Measurements from ENCODE around the gene LCN1. TPM values are rescaled to one million over a fixed set of nuclear protein-coding genes. Genes with fewer than 3 reads are reported as not detected.

The LCN1 gene
- total and polyA plus RNA-seq, 2 experiments from 2014 or later = not detected

DNA sequence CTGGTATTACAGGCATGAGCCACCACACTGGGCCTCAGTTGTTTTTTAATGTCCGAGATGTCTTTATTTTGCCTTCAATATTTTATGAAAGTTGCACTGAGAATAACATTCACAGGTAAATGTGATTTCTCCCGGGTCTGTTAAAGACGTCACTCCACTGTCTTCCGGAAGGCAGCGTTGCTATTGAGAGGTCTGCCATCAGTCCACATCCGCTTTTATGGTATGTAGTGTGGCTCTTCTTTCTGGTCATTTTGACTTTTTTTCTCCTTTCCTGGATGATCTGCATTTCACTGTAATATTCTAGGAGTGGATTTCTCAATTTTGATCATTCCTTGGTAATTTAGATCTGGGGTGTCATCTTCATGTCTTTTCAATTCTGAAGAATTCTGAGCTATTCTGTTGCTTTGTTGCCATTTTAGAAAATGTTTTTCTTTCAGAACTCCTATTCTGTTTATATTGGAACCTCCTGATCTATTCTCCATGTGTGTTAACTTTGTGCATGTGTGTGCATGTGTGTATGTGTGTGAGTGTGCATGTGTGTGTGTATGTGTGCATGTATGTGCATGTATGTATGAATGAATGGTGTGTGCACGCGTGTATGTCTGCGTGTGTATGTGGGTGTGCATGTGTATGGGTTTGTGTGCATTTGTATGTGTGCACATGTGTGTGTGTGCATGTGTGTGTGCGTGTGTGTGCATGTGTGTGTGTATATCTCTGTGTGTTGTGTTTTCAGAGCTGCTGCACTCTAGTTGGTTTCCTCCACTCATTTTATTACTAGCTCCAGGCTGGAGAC is 1.9 kb upstream of the LCN1 start:
- Histone ChIP-seq H2AFZ (no peak overlapping the region), H3K79me2 (ENCODE audit: insufficient read depth) (no peaks in the 10 kb centered on the region), H3K9me2 (ENCODE audit: insufficient read depth) (no peaks in the 10 kb centered on the region), H3K36me3 (ENCODE audit: low read depth) (no peaks in the 10 kb centered on the region), H3K4me2 (ENCODE audit: unreplicated experiment) (no peak overlapping the region), H3F3A (ENCODE audit: insufficient read depth) (no peaks in the 10 kb centered on the region), H3K9me3 (ENCODE audit: low read depth) (no peaks in the 10 kb centered on the region), H3K4me3 (no peak overlapping the region), H3K9ac (no peak overlapping the region), H3K27ac (no peak overlapping the region), H3K4me1 (ENCODE audit: insufficient read depth) (no peaks in the 10 kb centered on the region), H3K27me3 (replicated peaks; ENCODE audit: insufficient read depth) (peaks cover 23% of the 10 kb centered on the region; the same call in 1 of the 2 replicates), H4K20me1 (ENCODE audit: insufficient read depth) (no peaks in the 10 kb centered on the region)
- no peak for DNase-seq
- in situ Hi-C loops (cut with MboI) = no loop called here
- no peak for TF ChIP-seq EZH2phosphoT487 (IDR thresholded peaks at IDR 0.05; ENCODE audit: insufficient read depth, low read depth)
- no peak for TF ChIP-seq EZH2 (IDR thresholded peaks at IDR 0.05; ENCODE audit: insufficient read depth, poor library complexity, severe bottlenecking)
- 83 to 92% methylated on average over 10 of the region's 10 CpGs for WGBS, 2 experiments (ENCODE audit: low coverage in 1 of 2, low lambda C conversion rate in 2 of 2, missing lambda C conversion rate in 2 of 2)

DNA sequence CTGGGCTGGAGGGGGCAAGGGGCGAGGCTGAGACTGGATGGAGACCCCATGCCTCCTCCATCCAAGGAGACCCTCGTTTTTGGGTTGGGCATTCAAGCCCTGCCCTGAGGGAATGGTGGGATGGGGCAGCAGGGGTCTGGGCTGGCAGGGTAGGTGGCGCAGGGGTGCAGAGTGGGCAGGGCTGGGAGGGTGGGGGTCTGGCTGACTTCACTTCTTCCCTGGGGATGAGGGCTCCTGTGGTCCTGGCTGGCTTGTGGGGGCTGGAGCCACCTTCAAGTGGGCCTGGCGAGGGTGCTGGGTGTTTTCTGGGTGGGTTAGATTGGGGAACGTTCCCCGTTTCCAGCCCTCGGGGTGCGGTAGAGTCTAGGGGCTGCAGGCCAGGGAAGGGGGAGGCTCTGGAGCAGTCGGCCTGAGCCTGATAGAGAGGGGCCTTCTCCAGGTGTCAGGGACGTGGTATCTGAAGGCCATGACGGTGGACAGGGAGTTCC is 412 bp downstream of the LCN1 start:
- H4K20me1 ChIP-seq (ENCODE audit: insufficient read depth) = no peaks in the 10 kb centered on the region
- H3K9ac ChIP-seq = no peak overlapping the region
- WGBS, 2 experiments (ENCODE audit: low coverage in 1 of 2, low lambda C conversion rate in 2 of 2, missing lambda C conversion rate in 2 of 2) = 67 to 74% methylated on average over 11 of the region's 11 CpGs
- no peak overlapping the region for H2AFZ ChIP-seq
- TF ChIP-seq EZH2 (IDR thresholded peaks at IDR 0.05; ENCODE audit: insufficient read depth, poor library complexity, severe bottlenecking) = no peak
- no peak for TF ChIP-seq EZH2phosphoT487 (IDR thresholded peaks at IDR 0.05; ENCODE audit: insufficient read depth, low read depth)
- no peak overlapping the region for H3K4me2 ChIP-seq (ENCODE audit: unreplicated experiment)
- no peaks in the 10 kb centered on the region for H3K36me3 ChIP-seq (ENCODE audit: low read depth)
- H3K27me3 ChIP-seq (replicated peaks; ENCODE audit: insufficient read depth) = peaks cover 26% of the 10 kb centered on the region; the same call in 1 of the 2 replicates
- H3K9me3 ChIP-seq (ENCODE audit: low read depth) = no peaks in the 10 kb centered on the region
- no peak for DNase-seq
- no peak overlapping the region for H3K27ac ChIP-seq
- no peaks in the 10 kb centered on the region for H3F3A ChIP-seq (ENCODE audit: insufficient read depth)
- no peaks in the 10 kb centered on the region for H3K4me1 ChIP-seq (ENCODE audit: insufficient read depth)
- in situ Hi-C loops (cut with MboI) = no loop called here
- no peak overlapping the region for H3K4me3 ChIP-seq
- H3K79me2 ChIP-seq (ENCODE audit: insufficient read depth) = no peaks in the 10 kb centered on the region
- no peaks in the 10 kb centered on the region for H3K9me2 ChIP-seq (ENCODE audit: insufficient read depth)

DNA sequence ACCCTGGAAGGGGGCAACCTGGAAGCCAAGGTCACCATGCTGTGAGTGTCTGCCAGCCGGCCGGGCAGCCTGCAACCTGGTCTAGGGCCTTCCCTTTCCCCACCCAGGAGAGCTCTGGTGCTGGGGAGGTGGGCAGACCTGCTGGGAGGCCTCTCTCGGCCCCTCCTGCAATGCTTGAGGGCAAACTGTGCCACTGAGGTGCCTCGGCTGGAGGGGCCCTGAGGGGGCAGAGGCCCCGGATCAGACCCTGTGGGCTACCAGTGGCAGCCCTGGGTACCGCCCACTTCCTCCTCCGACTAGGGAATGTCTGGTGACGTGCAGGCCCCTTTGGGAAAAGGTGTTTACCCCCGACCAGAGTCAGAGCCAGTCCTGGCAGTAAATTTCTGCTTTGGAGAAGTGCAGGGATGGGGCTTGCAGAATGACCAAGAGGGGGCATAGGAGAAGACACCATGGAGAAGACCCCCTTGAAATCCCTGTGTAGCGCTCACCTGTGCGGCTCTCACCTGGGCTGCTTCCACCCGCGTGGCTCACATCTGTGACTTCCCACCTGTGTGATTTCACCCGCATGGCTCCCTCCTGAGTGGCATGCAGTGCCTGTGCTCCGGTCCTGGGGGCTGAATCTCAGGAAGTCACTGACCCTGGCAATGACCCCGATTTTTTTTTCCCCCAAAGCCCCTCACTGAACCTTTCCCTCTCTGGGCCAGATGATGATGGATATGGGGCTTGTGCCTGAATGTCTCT is 1.1 kb downstream of the LCN1 start:
- H3K9me3 ChIP-seq (ENCODE audit: low read depth) = no peaks in the 10 kb centered on the region
- TF ChIP-seq EZH2 (IDR thresholded peaks at IDR 0.05; ENCODE audit: insufficient read depth, poor library complexity, severe bottlenecking) = no peak
- TF ChIP-seq EZH2phosphoT487 (IDR thresholded peaks at IDR 0.05; ENCODE audit: insufficient read depth, low read depth) = no peak
- H3K79me2 ChIP-seq (ENCODE audit: insufficient read depth) = no peaks in the 10 kb centered on the region
- no peak for DNase-seq
- peaks cover 19% of the 10 kb centered on the region; the same call in 1 of the 2 replicates for H3K27me3 ChIP-seq (replicated peaks; ENCODE audit: insufficient read depth)
- H3F3A ChIP-seq (ENCODE audit: insufficient read depth) = no peaks in the 10 kb centered on the region
- no peak overlapping the region for H2AFZ ChIP-seq
- in situ Hi-C loops (cut with MboI) = no loop called here
- H3K4me1 ChIP-seq (ENCODE audit: insufficient read depth) = no peaks in the 10 kb centered on the region
- H3K36me3 ChIP-seq (ENCODE audit: low read depth) = no peaks in the 10 kb centered on the region
- no peak overlapping the region for H3K27ac ChIP-seq
- H3K4me2 ChIP-seq (ENCODE audit: unreplicated experiment) = no peak overlapping the region
- H3K4me3 ChIP-seq = no peak overlapping the region
- H3K9ac ChIP-seq = no peak overlapping the region
- no peaks in the 10 kb centered on the region for H3K9me2 ChIP-seq (ENCODE audit: insufficient read depth)
- H4K20me1 ChIP-seq (ENCODE audit: insufficient read depth) = no peaks in the 10 kb centered on the region
- WGBS, 2 experiments (ENCODE audit: low coverage in 1 of 2, low lambda C conversion rate in 2 of 2, missing lambda C conversion rate in 2 of 2) = 38 to 46% methylated on average over 16 of the region's 16 CpGs

DNA sequence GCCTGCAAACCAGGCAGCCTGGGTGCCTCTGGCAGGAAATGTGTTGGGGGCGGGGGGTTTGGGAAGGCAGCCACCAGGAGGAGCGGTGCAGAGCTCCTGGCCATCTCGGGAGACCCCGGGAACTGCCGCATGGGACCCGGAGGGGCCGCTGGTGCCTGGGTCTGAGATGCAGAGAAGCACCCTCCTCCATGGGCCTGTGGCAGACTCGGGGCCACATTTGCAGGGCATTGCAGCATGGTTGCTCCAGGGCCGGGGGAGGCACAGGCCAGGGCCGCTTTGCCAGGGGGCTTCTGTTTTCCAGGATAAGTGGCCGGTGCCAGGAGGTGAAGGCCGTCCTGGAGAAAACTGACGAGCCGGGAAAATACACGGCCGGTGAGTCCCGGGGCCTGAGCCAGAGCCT is 1.7 kb downstream of the LCN1 start:
- no peaks in the 10 kb centered on the region for H3K9me2 ChIP-seq (ENCODE audit: insufficient read depth)
- no peak overlapping the region for H3K27ac ChIP-seq
- H3K27me3 ChIP-seq (replicated peaks; ENCODE audit: insufficient read depth) = peaks cover 13% of the 10 kb centered on the region; the same call in 1 of the 2 replicates
- no peaks in the 10 kb centered on the region for H3K4me1 ChIP-seq (ENCODE audit: insufficient read depth)
- no peaks in the 10 kb centered on the region for H3K36me3 ChIP-seq (ENCODE audit: low read depth)
- no peak overlapping the region for H2AFZ ChIP-seq
- H4K20me1 ChIP-seq (ENCODE audit: insufficient read depth) = no peaks in the 10 kb centered on the region
- H3K4me3 ChIP-seq = no peak overlapping the region
- WGBS, 2 experiments (ENCODE audit: low coverage in 1 of 2, low lambda C conversion rate in 2 of 2, missing lambda C conversion rate in 2 of 2) = 49 to 53% methylated on average over 17 of the region's 17 CpGs
- in situ Hi-C loops (cut with MboI) = no loop called here
- H3K9me3 ChIP-seq (ENCODE audit: low read depth) = no peaks in the 10 kb centered on the region
- H3K4me2 ChIP-seq (ENCODE audit: unreplicated experiment) = no peak overlapping the region
- no peaks in the 10 kb centered on the region for H3F3A ChIP-seq (ENCODE audit: insufficient read depth)
- no peak for DNase-seq
- no peak for TF ChIP-seq EZH2phosphoT487 (IDR thresholded peaks at IDR 0.05; ENCODE audit: insufficient read depth, low read depth)
- no peak for TF ChIP-seq EZH2 (IDR thresholded peaks at IDR 0.05; ENCODE audit: insufficient read depth, poor library complexity, severe bottlenecking)
- no peak overlapping the region for H3K9ac ChIP-seq
- H3K79me2 ChIP-seq (ENCODE audit: insufficient read depth) = no peaks in the 10 kb centered on the region

All from GM23248 (cell line).